ENCODE measurements around the gene ZNF385D. TPM values are rescaled to one million over a fixed set of nuclear protein-coding genes. Genes with fewer than 3 reads are reported as not detected.

The ZNF385D gene
- total and polyA plus RNA-seq, 11 donors, result 1.3 to 19.8 (median 7.9) TPM

DNA sequence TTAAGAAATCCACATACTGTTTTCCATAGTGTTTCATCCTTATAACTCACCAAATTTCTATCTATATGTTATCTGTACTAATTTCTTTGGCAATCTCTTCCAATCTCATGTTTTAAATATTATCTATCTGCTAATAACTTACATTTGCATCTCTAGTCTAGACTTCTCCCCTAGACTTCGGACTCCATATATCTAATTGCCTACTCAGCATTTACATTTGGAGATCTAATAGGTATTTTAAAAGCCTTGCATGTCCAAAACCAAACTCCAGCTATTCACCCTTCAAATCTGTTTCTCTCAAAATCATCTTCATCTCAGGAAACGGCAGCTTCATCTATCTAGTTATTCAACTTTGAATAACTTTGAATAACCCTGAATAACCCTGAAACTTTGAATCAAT is 35.3 kb downstream of the ZNF385D start:
- H3K4me1 ChIP-seq, result peaks cover 0 to 12% (median 0%) of the 10 kb centered on the region in 12 donors
- intact Hi-C loops (cut with DNase I), result no loop called here
- no peak for TF ChIP-seq POLR2A (IDR thresholded peaks at IDR 0.05)
- TF ChIP-seq, protein P1, sequence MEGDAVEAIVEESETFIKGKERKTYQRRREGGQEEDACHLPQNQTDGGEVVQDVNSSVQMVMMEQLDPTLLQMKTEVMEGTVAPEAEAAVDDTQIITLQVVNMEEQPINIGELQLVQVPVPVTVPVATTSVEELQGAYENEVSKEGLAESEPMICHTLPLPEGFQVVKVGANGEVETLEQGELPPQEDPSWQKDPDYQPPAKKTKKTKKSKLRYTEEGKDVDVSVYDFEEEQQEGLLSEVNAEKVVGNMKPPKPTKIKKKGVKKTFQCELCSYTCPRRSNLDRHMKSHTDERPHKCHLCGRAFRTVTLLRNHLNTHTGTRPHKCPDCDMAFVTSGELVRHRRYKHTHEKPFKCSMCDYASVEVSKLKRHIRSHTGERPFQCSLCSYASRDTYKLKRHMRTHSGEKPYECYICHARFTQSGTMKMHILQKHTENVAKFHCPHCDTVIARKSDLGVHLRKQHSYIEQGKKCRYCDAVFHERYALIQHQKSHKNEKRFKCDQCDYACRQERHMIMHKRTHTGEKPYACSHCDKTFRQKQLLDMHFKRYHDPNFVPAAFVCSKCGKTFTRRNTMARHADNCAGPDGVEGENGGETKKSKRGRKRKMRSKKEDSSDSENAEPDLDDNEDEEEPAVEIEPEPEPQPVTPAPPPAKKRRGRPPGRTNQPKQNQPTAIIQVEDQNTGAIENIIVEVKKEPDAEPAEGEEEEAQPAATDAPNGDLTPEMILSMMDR (IDR thresholded peaks at IDR 0.05), result no peak
- WGBS, 4 donors, result 47 to 71% (median 60%) methylated on average over 2 of the region's 2 CpGs
- ATAC-seq (no peak), DNase-seq (no peak)
- no peaks in the 10 kb centered on the region for H3K27me3 ChIP-seq
- no peak overlapping the region for H3K4me3 ChIP-seq
- no peaks in the 10 kb centered on the region for H3K36me3 ChIP-seq
- H3K9me3 ChIP-seq, result peaks cover 0 to 14% (median 0%) of the 10 kb centered on the region in 12 donors
- H3K27ac ChIP-seq, result no peak overlapping the region

- no peaks in the 10 kb centered on the region for H3K36me3 ChIP-seq
- H3K4me3 ChIP-seq, result no peak overlapping the region
- peaks cover 0 to 16% (median 5%) of the 10 kb centered on the region in 12 donors for H3K4me1 ChIP-seq
- intact Hi-C loops (cut with DNase I), result no loop called here
- ATAC-seq (peak; percentile 88 to 99 (median 96)), DNase-seq (peak; percentile 54 to 84 (median 68))
- 20 to 38% (median 26%) methylated on average over 3 of the region's 3 CpGs for WGBS, 4 donors
- H3K27me3 ChIP-seq, result no peaks in the 10 kb centered on the region
- H3K27ac ChIP-seq, result peak overlapping the region in 4 of 12 donors; percentile 18 to 24 (median 22)
- TF ChIP-seq POLR2A (IDR thresholded peaks at IDR 0.05), result no peak
- TF ChIP-seq, protein P1 (IDR thresholded peaks at IDR 0.05), result no peak
- peaks cover 0 to 8% (median 0%) of the 10 kb centered on the region in 12 donors for H3K9me3 ChIP-seq
Measured at GRCh38 chr3:21705769-21706168, 45.2 kb downstream of the ZNF385D start.

DNA sequence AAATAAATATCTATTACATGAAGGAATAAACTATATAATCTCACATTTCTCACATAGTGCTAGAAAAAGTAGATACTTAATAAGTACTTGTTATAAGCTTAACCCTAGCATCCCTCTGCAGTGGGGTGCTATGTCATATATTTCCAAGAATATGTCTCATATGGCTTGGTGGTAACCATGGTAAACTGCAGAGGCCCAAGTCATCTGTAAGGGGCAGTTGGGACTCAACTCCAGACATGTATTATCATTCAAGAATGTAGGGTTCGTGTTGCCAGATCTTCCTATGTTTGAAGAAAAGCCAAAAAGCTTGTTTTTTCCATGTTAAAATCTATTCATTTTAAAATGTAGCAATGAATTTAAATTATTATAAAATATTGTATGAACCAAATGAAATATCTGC is 46.2 kb downstream of the ZNF385D start:
- intact Hi-C loops (cut with DNase I), result no loop called here
- peaks cover 0 to 16% (median 5%) of the 10 kb centered on the region in 12 donors for H3K4me1 ChIP-seq
- TF ChIP-seq POLR2A (IDR thresholded peaks at IDR 0.05), result no peak
- TF ChIP-seq, protein P1 (IDR thresholded peaks at IDR 0.05), result no peak
- H3K36me3 ChIP-seq, result no peaks in the 10 kb centered on the region
- no peak overlapping the region for H3K27ac ChIP-seq
- WGBS, 4 donors, result 93 to 100% (median 94%) methylated on average over 1 of the region's 1 CpG
- ATAC-seq, result no peak
- peaks cover 0 to 8% (median 0%) of the 10 kb centered on the region in 12 donors for H3K9me3 ChIP-seq
- no peak for DNase-seq
- H3K4me3 ChIP-seq, result no peak overlapping the region
- no peaks in the 10 kb centered on the region for H3K27me3 ChIP-seq

DNA sequence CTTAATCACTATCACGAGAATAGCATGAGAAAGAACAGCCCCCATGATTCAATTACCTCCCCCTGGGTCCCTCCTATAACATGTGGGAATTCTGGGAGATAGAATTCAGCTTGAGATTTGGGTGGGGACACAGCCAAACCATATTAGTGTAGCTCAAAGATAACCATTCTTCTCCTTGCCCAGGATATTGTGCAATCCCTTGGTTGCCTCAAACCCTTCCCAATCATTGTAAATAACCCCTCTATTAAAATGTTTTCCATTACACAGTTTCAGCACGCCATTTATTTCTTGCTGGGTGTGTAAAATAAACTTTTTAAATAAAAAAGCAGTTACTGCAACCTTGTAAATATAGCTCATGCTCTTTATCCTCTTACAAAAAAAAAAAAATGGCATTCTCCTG is 47.7 kb downstream of the ZNF385D start:
- Histone ChIP-seq H3K9me3 (peaks cover 0 to 8% (median 0%) of the 10 kb centered on the region in 12 donors), H3K27ac (no peak overlapping the region), H3K36me3 (no peaks in the 10 kb centered on the region), H3K27me3 (no peaks in the 10 kb centered on the region), H3K4me3 (no peak overlapping the region), H3K4me1 (peaks cover 0 to 16% (median 5%) of the 10 kb centered on the region in 12 donors)
- DNase-seq (no peak), ATAC-seq (no peak)
- no peak for TF ChIP-seq POLR2A (IDR thresholded peaks at IDR 0.05)
- TF ChIP-seq, protein P1 (IDR thresholded peaks at IDR 0.05), result no peak
- WGBS, 4 donors, result 79 to 85% (median 81%) methylated on average over 2 of the region's 2 CpGs
- intact Hi-C loops (cut with DNase I), result no loop called here
